H1 (cell line): ENCODE results near the gene ACRV1. TPM values are rescaled to one million over a fixed set of nuclear protein-coding genes. Genes with fewer than 3 reads are reported as not detected.
A peak's percentile ranks its signal among the peaks of the same experiment; 100 is the strongest.

Experiments used
- BRCA1 ChIP-seq: IDR thresholded peaks from 2 replicates; pipeline ENCODE4 v1.6.1; 2012; ENCODE audit warnings: low read depth, low read length, improper control_type of control experiment
- CBX8 ChIP-seq: fragments of 300-800, 300-1000 bp; sonication (generic); IDR thresholded peaks from 2 replicates; pipeline ENCODE4 v1.7.1; 2016; ENCODE audit warnings: low read depth, low read length, borderline replicate concordance
- CEBPB ChIP-seq: IDR thresholded peaks from 2 replicates; pipeline ENCODE4 v1.6.1; 2012; ENCODE audit warnings: low read depth, low read length
- CREB1 ChIP-seq: IDR thresholded peaks from 2 replicates; pipeline ENCODE4 v1.6.1; 2012; ENCODE audit warnings: inconsistent platforms
- EP300 ChIP-seq, 2 experiments: IDR thresholded peaks; 1 replicate in 1 of 2; 2 replicates in 1 of 2; pipeline ENCODE4 v1.6.1; 2011 to 2012; ENCODE audit warnings: low read depth in 2 of 2, low read length in 2 of 2, mild to moderate bottlenecking in 2 of 2, borderline replicate concordance in 1 of 2, inconsistent platforms in 1 of 2, moderate library complexity in 1 of 2
- FOSL1 ChIP-seq: IDR thresholded peaks from 2 replicates; pipeline ENCODE4 v1.6.1; 2011; ENCODE audit warnings: mild to moderate bottlenecking, low read depth, low read length, moderate library complexity; ENCODE audit not compliant: insufficient read depth
- GTF2F1 ChIP-seq: IDR thresholded peaks from 2 replicates; pipeline ENCODE4 v1.6.1; 2012; ENCODE audit warnings: low read depth, low read length, improper control_type of control experiment, borderline replicate concordance
- JUN ChIP-seq: IDR thresholded peaks from 2 replicates; pipeline ENCODE4 v1.6.1; 2011; ENCODE audit warnings: low read depth, mild to moderate bottlenecking, improper control_type of control experiment, low read length
- JUND ChIP-seq: IDR thresholded peaks from 2 replicates; pipeline ENCODE4 v1.6.1; 2011; ENCODE audit warnings: mild to moderate bottlenecking, improper control_type of control experiment, low read length
- KDM4A ChIP-seq: IDR thresholded peaks from one replicate; pipeline ENCODE4 v1.7.1; 2012; ENCODE audit warnings: low read depth, mild to moderate bottlenecking, moderate library complexity, low read length, inconsistent platforms; ENCODE audit not compliant: severe bottlenecking
- NANOG ChIP-seq: IDR thresholded peaks from 2 replicates; pipeline ENCODE4 v1.6.1; 2011; ENCODE audit warnings: low read length, low read depth, mild to moderate bottlenecking, inconsistent platforms; ENCODE audit not compliant: insufficient read depth, poor library complexity, severe bottlenecking
- PHF8 ChIP-seq: fragments of 200-600 bp; sonication (generic); conservative IDR thresholded peaks from 2 replicates; pipeline ENCODE4 v1.7.1; 2012; ENCODE audit warnings: low read depth, mild to moderate bottlenecking, inconsistent platforms, low read length, moderate library complexity
- POLR2AphosphoS5 ChIP-seq: IDR thresholded peaks from 2 replicates; pipeline ENCODE4 v1.6.1; 2011; ENCODE audit warnings: low read depth, low read length
- POU5F1 ChIP-seq: IDR thresholded peaks from 2 replicates; pipeline ENCODE4 v1.6.1; 2011; ENCODE audit warnings: low read depth, mild to moderate bottlenecking, low read length, moderate library complexity
- RBBP5 ChIP-seq: IDR thresholded peaks from 2 replicates; pipeline ENCODE4 v1.7.1; 2012; ENCODE audit warnings: low read depth, mild to moderate bottlenecking, inconsistent platforms, low read length, moderate library complexity, borderline replicate concordance
- RNF2 ChIP-seq: fragments of 200-900, 300-1000 bp; sonication (generic); IDR thresholded peaks from 2 replicates; pipeline ENCODE4 v1.7.1; 2016; ENCODE audit warnings: borderline replicate concordance, low read depth, mild to moderate bottlenecking, antibody characterized with exemption, low read length; ENCODE audit not compliant: poor library complexity, severe bottlenecking; ENCODE audit errors: missing control alignments
- RXRA ChIP-seq: IDR thresholded peaks from 2 replicates; pipeline ENCODE4 v1.6.1; 2011; ENCODE audit warnings: low read depth, mild to moderate bottlenecking, low read length, moderate library complexity; ENCODE audit not compliant: insufficient read depth
- SIRT6 ChIP-seq: IDR thresholded peaks from one replicate; pipeline ENCODE4 v1.7.1; 2012; ENCODE audit warnings: low read length, inconsistent platforms
- SP2 ChIP-seq: IDR thresholded peaks from 2 replicates; pipeline ENCODE4 v1.6.1; 2012; ENCODE audit warnings: mild to moderate bottlenecking, low read length, inconsistent platforms
- SP4 ChIP-seq: IDR thresholded peaks from 2 replicates; pipeline ENCODE4 v1.6.1; 2012; ENCODE audit warnings: low read length, inconsistent platforms
- ZNF274 ChIP-seq: IDR thresholded peaks from 2 replicates; pipeline ENCODE4 v1.7.0; 2012; ENCODE audit warnings: low read length, borderline replicate concordance; ENCODE audit errors: extremely low read depth
- polyA plus RNA-seq, 7 experiments: library from polyadenylated mRNA; depleted of rRNA in 3 of 7; stranded (reverse) in 5 of 7; unstranded in 2 of 7; fragments of >200 nt in 5 of 7; fragments of 200-250 nt in 2 of 7; gene quantifications; 1 replicate in 5 of 7; 2 replicates in 1 of 7; 4 replicates in 1 of 7; pipeline versions ENCODE4 v1.2.1 to v1.2.3, GENCODE V29; 2011 to 2013; ENCODE audit warnings: missing spikeins in 2 of 7, mixed read lengths in 2 of 7
- total RNA-seq: library from RNA; stranded (reverse); fragmentation: NEBNext Ultra II Directional; extraction: Animal tissue kit (Norgen Biotek cat#: 25700); gene quantifications from 2 replicates; pipeline ENCODE4 v1.2.1, GENCODE V29; 2021
- TF ChIP-seq, protein P1 (sequence below): IDR thresholded peaks from 2 replicates; pipeline ENCODE4 v1.6.1; 2011; ENCODE audit warnings: low read length, improper control_type of control experiment
- TF ChIP-seq, protein P2 (sequence below): IDR thresholded peaks from 2 replicates; pipeline ENCODE4 v1.6.1; 2012; ENCODE audit warnings: inconsistent platforms

Gene ACRV1
- total and polyA plus RNA-seq, 2 of the 8 experiments (the other 6 are each of a cell fraction or from before 2014, with no cell fraction given), result 0.06 TPM; not detected in 1

DNA sequence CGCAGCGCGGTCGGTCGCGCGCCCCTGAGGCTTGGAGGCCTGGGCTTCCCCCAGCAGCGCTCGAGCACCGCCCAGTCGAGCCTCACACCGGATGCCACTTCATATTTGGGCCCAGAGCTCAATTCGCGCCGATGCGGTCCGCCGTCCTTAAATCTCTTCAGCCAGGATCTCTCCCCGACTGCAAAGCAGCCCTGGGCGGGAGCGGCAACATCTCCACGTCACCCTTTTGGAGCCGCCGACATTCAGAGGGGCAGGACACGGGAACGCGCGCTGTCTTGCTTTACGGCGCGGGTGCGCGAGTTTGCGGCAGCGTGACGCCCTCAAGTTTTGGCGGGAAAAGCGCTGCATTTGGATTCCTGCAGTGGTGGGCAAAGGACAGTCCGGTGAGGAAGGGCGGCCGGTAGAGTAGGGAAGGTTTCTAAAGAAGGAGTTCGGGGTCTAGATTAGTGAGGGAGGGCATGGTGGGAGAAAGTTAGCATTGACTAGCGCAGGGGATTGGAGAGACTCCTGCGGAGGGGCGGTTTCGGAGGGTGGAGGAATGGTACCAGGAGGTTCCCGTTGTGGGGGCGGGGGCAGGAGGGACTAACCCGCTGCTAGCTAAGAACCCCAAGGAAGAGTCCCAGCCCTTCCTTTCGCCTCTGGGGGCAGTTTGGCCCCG, 54.9 kb downstream of the ACRV1 start (continued):
- TF ChIP-seq RNF2, result no peak
- TF ChIP-seq GTF2F1, result peak; percentile 61; the same call in 1 of the 2 replicates
- peak; percentile 92 for TF ChIP-seq CREB1
- no peak for TF ChIP-seq BRCA1
- TF ChIP-seq, protein P1, sequence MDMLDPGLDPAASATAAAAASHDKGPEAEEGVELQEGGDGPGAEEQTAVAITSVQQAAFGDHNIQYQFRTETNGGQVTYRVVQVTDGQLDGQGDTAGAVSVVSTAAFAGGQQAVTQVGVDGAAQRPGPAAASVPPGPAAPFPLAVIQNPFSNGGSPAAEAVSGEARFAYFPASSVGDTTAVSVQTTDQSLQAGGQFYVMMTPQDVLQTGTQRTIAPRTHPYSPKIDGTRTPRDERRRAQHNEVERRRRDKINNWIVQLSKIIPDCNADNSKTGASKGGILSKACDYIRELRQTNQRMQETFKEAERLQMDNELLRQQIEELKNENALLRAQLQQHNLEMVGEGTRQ, result no peak
- no peak for TF ChIP-seq NANOG
- no peak for TF ChIP-seq EP300 (IDR thresholded peaks at IDR 0.05; ENCODE audit: borderline replicate concordance in 1 of 2, low read depth in 2 of 2, low read length in 2 of 2)
- TF ChIP-seq ZNF274, result no peak
- peak; percentile 76 for TF ChIP-seq PHF8
- TF ChIP-seq SIRT6, result no peak
- 0 out of 2 replicates have a peak, but pooled peaks have one; percentile 64 for TF ChIP-seq SP4
- TF ChIP-seq, protein P2, sequence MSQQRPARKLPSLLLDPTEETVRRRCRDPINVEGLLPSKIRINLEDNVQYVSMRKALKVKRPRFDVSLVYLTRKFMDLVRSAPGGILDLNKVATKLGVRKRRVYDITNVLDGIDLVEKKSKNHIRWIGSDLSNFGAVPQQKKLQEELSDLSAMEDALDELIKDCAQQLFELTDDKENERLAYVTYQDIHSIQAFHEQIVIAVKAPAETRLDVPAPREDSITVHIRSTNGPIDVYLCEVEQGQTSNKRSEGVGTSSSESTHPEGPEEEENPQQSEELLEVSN, result peak; percentile 93
- TF ChIP-seq FOSL1, result no peak
- peak; percentile 89 for TF ChIP-seq POLR2AphosphoS5
- no peak for TF ChIP-seq SP2
- TF ChIP-seq CBX8, result no peak
- TF ChIP-seq CEBPB, result no peak
- no peak for TF ChIP-seq JUND
- TF ChIP-seq RBBP5, result peak; percentile 94; the same call in 1 of the 2 replicates
- no peak for TF ChIP-seq POU5F1
- peak; percentile 36 for TF ChIP-seq KDM4A
- TF ChIP-seq JUN, result no peak
- TF ChIP-seq RXRA, result no peak
